Tibial nerve (tissue), 4 donors: ENCODE measurements around the gene MAPK8IP3. TPM values are rescaled to one million over a fixed set of nuclear protein-coding genes. Genes with fewer than 3 reads are reported as not detected.

ENCODE experiments used
- DNase-seq, 2 donors: peaks; one replicate each; pipeline ENCODE4 v3.0.0-alpha.2; 2019; ENCODE audit warnings: low spot score in 2 of 2
- H3K27ac ChIP-seq, 4 donors: fragments of 200-600 bp; sonication (generic) in 3 of 4; one replicate each; pipeline ENCODE4 v1.5.1; 2017 to 2019; ENCODE audit warnings: mild to moderate bottlenecking in 1 of 4
- H3K27me3 ChIP-seq, 2 donors: fragments of 200-600 bp; sonication (generic) in 1 of 2; one replicate each; pipeline versions ENCODE4 v1.5.1 to v1.6.0; 2017 to 2019
- H3K36me3 ChIP-seq, 3 donors: fragments of 200-600 bp; sonication (generic); one replicate each; pipeline ENCODE4 v1.5.1; 2018 to 2019
- H3K4me1 ChIP-seq, 4 donors: fragments of 200-600 bp; sonication (generic) in 3 of 4; one replicate each; pipeline ENCODE4 v1.5.1; 2017 to 2019
- H3K4me3 ChIP-seq, 4 donors: fragments of 200-600 bp; sonication (generic) in 3 of 4; one replicate each; pipeline ENCODE4 v1.5.1; 2017 to 2019; ENCODE audit warnings: mild to moderate bottlenecking in 1 of 4, moderate library complexity in 1 of 4
- H3K9me3 ChIP-seq, 4 donors: fragments of 200-600 bp; sonication (generic) in 3 of 4; one replicate each; pipeline ENCODE4 v1.5.1; 2017 to 2019
- EP300 ChIP-seq, 2 donors: sonication (generic); formaldehyde crosslinking; IDR thresholded peaks; one replicate each; pipeline ENCODE4 v1.6.1; 2017; ENCODE audit warnings: antibody characterized with exemption in 2 of 2, mild to moderate bottlenecking in 1 of 2
- POLR2A ChIP-seq, 2 donors: fragments of 450-650 bp; IDR thresholded peaks; one replicate each; pipeline ENCODE4 v1.6.1; 2017; ENCODE audit warnings: antibody characterized with exemption in 2 of 2, mild to moderate bottlenecking in 2 of 2, moderate library complexity in 2 of 2
- WGBS, 2 donors: methylation state at CpG; one replicate each; pipeline ENCODE4 v1.1.5; 2018; 5-methylcytosine and 5-hydroxymethylcytosine counted together
- total RNA-seq, 4 donors: library from RNA; depleted of rRNA; stranded (reverse); fragments of >200 nt; gene quantifications; one replicate each; pipeline ENCODE4 v1.1.0, GENCODE V29; 2016
- TF ChIP-seq, protein P1 (sequence below), 5 experiments: fragments of 200-600 bp in 3 of 5; fragments of 450-650 bp in 2 of 5; sonication (generic) in 3 of 5; IDR thresholded peaks; one replicate each; pipeline ENCODE4 v1.5.1; 2016 to 2019; ENCODE audit warnings: antibody characterized with exemption in 5 of 5, mild to moderate bottlenecking in 3 of 5, moderate library complexity in 2 of 5

Gene MAPK8IP3
- total RNA-seq, 4 donors from 2014 or later = 92.6 to 188 (median 99.5) TPM

DNA sequence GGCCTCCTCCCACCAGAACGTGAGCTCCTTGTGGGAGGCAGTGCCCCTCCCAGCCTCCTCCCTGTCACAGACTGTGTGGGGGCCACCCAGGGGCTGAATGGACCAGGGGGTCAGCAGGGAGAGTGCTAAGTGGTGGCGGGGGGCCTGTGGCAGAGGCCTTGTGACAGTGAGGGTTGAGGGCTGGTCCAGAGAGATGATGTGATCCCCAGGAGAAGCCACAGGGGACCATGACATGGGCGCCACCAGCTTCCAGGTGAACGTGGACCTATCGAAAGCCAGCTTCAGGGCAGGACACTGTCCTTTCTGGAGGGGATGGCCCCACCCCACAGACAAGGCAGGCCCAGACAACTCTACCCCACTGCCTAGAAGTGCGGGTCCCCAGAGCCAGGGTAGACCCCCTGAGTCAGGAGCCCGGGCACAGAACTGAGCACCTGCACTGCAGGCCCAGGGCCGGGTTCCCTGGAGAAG, 73.3 kb downstream of the MAPK8IP3 start:
- Histone ChIP-seq H3K9me3 (no peaks in the 10 kb centered on the region), H3K27me3 (no peaks in the 10 kb centered on the region), H3K27ac (no peak overlapping the region), H3K4me1 (peaks cover 0 to 58% (median 24%) of the 10 kb centered on the region in 4 donors), H3K36me3 (peaks cover 0 to 64% (median 0%) of the 10 kb centered on the region in 3 donors), H3K4me3 (no peak overlapping the region)
- TF ChIP-seq POLR2A (IDR thresholded peaks at IDR 0.05) (no peak), EP300 (IDR thresholded peaks at IDR 0.05) (no peak)
- TF ChIP-seq, protein P1, sequence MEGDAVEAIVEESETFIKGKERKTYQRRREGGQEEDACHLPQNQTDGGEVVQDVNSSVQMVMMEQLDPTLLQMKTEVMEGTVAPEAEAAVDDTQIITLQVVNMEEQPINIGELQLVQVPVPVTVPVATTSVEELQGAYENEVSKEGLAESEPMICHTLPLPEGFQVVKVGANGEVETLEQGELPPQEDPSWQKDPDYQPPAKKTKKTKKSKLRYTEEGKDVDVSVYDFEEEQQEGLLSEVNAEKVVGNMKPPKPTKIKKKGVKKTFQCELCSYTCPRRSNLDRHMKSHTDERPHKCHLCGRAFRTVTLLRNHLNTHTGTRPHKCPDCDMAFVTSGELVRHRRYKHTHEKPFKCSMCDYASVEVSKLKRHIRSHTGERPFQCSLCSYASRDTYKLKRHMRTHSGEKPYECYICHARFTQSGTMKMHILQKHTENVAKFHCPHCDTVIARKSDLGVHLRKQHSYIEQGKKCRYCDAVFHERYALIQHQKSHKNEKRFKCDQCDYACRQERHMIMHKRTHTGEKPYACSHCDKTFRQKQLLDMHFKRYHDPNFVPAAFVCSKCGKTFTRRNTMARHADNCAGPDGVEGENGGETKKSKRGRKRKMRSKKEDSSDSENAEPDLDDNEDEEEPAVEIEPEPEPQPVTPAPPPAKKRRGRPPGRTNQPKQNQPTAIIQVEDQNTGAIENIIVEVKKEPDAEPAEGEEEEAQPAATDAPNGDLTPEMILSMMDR (IDR thresholded peaks at IDR 0.05) = no peak
- 74 to 77% methylated on average over 6 to 8 of the region's 8 CpGs for WGBS, 2 donors
- no peak for DNase-seq

DNA sequence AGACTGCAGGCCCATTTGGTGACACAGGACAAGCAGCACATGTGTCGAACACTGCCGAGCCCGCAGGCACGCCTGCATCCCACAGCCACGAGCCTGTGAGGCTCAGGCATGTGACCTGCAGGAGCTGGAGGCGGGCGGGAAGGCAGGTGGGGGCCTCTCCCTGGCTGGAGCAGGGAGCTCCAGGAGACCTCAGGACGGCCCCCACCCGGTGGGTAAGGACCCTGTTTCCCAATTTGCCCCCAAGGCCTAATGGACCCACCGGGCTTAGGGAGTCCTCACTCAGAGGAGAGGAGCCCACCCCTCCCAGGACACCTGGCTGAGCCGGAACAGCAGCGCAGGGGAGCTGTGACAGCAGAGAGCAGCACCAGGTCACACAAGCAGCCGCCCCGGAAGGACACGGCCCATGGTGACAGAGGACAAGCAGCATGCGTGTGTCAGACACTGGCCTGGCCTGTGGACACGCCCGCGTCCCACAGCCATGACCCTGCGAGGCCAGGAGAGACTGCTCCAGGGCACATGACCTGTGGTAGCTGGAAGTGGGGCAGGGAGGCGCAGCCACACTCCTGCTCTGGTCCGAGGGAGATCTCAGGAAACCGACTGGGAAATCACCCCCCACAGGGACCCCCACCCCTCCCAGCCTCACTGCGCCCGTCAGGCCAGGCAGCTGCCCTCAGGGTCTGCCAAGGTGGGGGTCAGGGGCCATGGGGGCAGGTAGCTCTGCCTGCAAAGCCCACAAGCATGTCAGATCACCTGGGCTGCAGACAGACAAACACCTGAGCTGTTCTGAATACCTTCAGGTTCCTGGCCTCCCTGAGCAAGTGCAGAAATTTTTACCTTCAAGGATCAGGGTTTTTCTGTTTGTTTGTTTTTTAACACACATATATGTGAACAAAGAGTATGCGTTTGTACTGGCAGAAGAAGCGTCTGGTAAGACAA, 74.0 kb downstream of the MAPK8IP3 start:
- DNase-seq = no peak
- TF ChIP-seq POLR2A (IDR thresholded peaks at IDR 0.05) (no peak), EP300 (IDR thresholded peaks at IDR 0.05) (no peak)
- TF ChIP-seq, protein P1 (IDR thresholded peaks at IDR 0.05) = no peak
- Histone ChIP-seq H3K27me3 (no peaks in the 10 kb centered on the region), H3K4me1 (peaks cover 0 to 58% (median 22%) of the 10 kb centered on the region in 4 donors), H3K9me3 (no peaks in the 10 kb centered on the region), H3K4me3 (no peak overlapping the region), H3K27ac (no peak overlapping the region), H3K36me3 (peaks cover 0 to 62% (median 0%) of the 10 kb centered on the region in 3 donors)
- 67 to 74% methylated on average over 16 to 25 of the region's 27 CpGs for WGBS, 2 donors

DNA sequence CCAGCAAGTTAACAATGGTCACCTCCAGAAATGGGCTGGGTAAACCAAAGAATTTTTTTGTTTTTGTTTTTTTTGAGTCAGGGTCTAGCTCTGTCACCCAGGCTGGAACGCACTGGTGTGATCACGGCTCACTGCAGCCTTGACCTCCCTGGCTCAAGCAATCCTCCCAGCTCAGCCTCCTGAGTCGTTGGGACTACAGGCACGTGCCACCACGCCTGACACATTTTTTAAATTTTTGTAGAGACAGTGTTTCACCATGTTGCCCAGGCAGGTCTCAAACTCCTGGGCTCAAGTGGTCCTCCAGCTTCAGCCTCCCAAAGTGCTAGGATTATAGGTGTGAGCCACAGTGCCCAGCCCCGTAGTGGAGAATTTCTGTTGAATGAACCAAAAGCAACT, 74.7 kb downstream of the MAPK8IP3 start:
- no peak for DNase-seq
- no peaks in the 10 kb centered on the region for H3K9me3 ChIP-seq
- 76 to 77% methylated on average over 6 of the region's 6 CpGs for WGBS, 2 donors
- no peaks in the 10 kb centered on the region for H3K27me3 ChIP-seq
- H3K36me3 ChIP-seq = peaks cover 0 to 62% (median 0%) of the 10 kb centered on the region in 3 donors
- peaks cover 0 to 61% (median 27%) of the 10 kb centered on the region in 4 donors for H3K4me1 ChIP-seq
- TF ChIP-seq POLR2A (IDR thresholded peaks at IDR 0.05) (no peak), EP300 (IDR thresholded peaks at IDR 0.05) (no peak)
- TF ChIP-seq, protein P1 (IDR thresholded peaks at IDR 0.05) = no peak
- peak overlapping the region in 1 of 4 donors; percentile 93 for H3K4me3 ChIP-seq
- no peak overlapping the region for H3K27ac ChIP-seq

DNA sequence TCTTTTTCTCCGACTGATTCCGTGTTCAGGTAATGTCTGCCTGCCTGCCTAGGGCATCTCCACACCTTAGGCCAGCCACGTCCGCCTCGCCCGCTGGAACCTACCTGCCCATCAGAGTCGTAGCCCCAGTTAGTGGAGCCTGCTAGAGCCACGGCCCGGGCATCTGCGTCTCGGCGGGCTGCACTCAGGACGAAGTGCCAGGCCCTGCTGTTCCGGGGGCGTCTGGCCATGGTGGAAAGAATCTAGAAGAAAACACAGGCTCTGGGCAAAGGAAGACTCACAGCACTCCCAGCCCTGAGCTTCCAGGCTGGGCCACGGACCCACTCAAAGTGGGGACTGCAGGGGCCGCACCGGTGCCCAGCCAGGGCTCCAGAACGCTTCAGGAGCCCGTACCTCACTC, 75.3 kb downstream of the MAPK8IP3 start:
- Histone ChIP-seq H3K9me3 (no peaks in the 10 kb centered on the region), H3K4me3 (peak overlapping the region; percentile 80 to 93 (median 88)), H3K27me3 (no peaks in the 10 kb centered on the region), H3K36me3 (peaks cover 0 to 62% (median 0%) of the 10 kb centered on the region in 3 donors), H3K4me1 (peaks cover 0 to 61% (median 27%) of the 10 kb centered on the region in 4 donors), H3K27ac (peak overlapping the region in 3 of 4 donors; percentile 83 to 91 (median 88))
- TF ChIP-seq, protein P1 (IDR thresholded peaks at IDR 0.05) = no peak
- no peak for TF ChIP-seq EP300 (IDR thresholded peaks at IDR 0.05)
- TF ChIP-seq POLR2A (IDR thresholded peaks at IDR 0.05) = no peak
- WGBS, 2 donors = 67 to 72% methylated on average over 16 to 20 of the region's 20 CpGs
- no peak for DNase-seq
